Measurements from ENCODE around the gene IMMT.

DNA sequence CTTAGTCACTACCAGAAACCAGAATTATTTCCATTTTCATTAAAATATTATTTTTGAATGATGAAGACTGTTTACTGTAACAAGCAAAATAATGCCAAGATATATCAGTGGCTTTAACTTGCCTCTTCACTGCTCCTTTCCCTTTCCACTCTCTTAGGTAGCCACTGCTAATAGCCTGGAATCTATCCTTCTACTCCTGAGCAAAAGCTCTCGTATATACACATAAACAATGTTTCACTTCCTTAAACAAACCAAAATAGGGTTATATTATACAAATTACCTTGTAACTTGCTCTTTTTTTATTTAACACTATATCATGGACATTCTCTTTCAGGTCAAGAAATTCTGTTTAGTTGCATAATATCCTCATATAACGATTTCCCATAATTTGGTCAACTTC lies 20.8 kb downstream of the IMMT start:
- TF ChIP-seq CTCF (conservative IDR thresholded peaks at IDR 0.05; ENCODE audit: low read depth, low read length) (no peak), EZH2 (IDR thresholded peaks at IDR 0.05; ENCODE audit: borderline replicate concordance, low read depth, low read length, poor library complexity, severe bottlenecking) (no peak)

All from A673 (cell line).